NT2/D1 (cell line): ENCODE measurements around the gene QSOX2.

Source experiments
- SUZ12 ChIP-seq: IDR thresholded peaks from 2 replicates; pipeline ENCODE4 v1.6.1; 2011; ENCODE audit not compliant: insufficient read length, insufficient read depth; ENCODE audit errors: extremely low read depth
- YY1 ChIP-seq: IDR thresholded peaks from 2 replicates; pipeline ENCODE4 v1.6.1; 2011; ENCODE audit not compliant: insufficient read length, insufficient read depth

DNA sequence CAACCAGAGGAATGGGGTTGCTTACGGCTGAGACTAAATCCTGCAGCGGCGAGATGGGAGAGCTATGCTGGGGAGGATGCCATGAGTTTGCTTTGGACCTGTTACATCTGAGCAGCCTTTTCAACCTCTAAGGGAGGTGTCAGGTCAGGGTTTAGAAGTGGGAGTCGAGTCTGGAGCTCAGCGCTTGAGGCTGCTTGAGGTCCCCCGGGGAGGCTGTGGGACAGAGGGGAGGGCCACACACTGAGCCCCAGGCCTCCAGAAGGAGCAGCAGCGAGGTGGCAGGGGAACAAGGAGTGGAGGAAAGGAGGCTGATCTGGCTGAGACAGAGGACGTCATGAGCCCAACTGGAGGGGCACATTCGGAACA is 1.9 kb upstream of the QSOX2 start:
- TF ChIP-seq SUZ12 (no peak), YY1 (no peak)
